Activated CD4-positive, alpha-beta T cell treated with anti-CD3 and anti-CD28 coated beads, Interleukin-2, amount 50 U/mL, for 24 hours (primary cell): ENCODE data around the gene NAT9.

Experiments used
- DNase-seq, 2 donors: peaks; one replicate each; pipeline ENCODE4 v3.0.0-alpha.2; 2020; ENCODE audit warnings: low read depth in 1 of 2, low spot score in 1 of 2

Gene NAT9

DNA sequence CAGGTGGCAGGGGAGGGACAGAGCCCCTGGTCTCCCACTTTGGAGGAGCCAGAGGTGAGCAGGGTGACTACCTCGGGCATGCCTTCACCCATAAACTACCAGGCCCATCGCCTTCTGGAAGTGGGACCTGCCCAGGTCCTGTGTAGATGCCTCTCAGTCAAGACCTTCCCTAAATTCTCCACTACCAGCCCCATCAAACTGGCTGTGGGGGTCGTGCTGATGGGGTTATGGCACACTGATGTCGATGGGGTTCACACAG is 44.9 kb downstream of the NAT9 start:
- DNase-seq: no peak

DNA sequence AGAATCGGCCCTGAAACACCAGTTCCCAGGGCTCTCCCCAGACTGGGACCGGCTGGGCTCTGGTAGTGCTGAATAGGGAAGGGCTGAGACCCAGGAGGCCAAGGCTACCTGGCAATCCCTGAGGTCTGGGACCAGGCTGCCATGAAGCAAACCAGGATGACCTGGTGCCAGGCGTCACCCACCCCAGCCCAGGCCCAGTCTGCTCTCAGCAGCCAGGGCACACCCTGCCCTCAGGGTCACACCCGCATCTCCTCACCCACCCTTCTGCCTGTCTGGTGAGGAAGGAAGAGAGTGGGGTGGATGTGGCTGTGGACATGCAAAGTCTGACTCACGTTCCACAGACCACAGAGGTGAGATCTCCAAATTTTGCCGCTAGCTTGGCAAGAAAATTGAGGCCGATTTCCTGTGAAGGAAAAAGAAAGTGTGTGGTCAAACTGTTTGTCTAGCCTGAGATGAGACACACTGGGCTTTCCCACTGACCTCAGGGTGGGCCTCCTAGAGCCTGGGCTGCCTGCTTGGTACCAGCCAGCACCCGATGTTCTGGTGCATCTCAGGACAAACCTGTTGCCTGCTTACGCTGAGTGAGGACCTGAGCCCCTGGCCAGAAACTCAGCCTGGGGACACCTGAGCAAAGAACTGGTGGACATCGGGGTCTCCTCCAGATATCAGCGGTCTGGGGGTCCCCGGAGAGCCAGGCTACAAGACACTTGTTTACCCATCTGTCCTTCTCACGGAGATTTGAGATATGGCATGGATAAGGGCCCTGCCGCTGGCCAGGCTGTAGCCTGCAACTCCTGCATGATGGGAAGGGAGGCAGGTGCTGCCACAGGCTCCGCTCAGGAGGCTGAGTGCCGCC is 45.4 kb downstream of the NAT9 start:
- no peak for DNase-seq

DNA sequence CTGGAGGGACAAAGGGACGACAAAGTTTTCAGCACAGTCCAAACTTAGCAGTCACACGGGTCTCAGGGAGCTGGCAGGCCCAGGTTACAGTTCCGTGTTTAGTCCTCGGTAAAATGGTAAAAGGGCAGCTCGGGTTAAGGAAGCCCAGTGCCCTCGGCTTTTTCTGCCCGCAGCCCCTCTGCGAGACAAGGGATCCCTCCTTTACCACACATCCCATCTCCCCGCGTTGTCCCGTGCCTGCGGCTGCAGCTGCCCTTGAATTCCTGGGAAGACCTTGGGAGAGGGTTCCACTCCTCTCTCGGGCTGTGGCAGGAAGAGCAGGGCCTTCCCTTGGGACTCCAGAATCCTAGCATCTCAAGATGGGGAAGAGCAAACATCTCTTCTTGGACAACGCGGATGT is 46.3 kb downstream of the NAT9 start:
- no peak for DNase-seq

DNA sequence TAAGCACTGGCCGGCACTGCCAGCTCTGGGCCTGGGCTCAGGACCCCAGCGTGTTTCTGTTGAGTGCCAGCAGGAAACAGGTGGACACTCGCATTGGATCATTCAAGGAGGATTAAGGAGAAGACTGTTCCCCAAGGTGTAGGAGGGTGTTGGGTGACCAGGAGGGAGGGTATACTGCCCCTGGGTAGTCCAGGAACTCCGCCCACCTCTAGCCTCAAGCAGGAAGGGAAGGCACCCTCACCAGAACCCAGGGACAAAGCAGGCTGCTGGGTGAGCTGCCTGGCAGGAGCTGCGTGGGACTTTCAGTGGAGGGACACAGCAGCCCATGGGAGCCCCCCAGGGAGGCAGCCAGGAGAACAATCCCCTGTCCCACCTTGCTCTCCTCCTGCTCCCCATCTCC is 46.8 kb downstream of the NAT9 start:
- no peak for DNase-seq

DNA sequence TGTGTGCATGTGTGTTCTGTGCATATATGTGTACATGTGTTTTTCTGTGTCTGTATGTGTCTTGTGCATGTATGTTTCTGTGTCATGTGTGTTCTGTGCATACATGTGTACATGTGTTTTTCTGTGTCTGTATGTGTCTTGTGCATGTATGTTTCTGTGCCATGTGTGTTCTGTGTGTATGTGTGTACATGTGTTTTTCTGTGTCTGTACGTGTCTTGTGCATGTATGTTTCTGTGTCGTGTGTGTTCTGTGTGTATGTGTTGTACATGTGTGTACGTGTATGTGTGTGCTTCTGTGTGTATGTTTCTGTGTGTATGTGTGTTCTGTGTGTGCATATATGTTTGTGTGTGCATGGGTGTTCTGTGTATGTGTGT is 47.5 kb downstream of the NAT9 start:
- no peak for DNase-seq

DNA sequence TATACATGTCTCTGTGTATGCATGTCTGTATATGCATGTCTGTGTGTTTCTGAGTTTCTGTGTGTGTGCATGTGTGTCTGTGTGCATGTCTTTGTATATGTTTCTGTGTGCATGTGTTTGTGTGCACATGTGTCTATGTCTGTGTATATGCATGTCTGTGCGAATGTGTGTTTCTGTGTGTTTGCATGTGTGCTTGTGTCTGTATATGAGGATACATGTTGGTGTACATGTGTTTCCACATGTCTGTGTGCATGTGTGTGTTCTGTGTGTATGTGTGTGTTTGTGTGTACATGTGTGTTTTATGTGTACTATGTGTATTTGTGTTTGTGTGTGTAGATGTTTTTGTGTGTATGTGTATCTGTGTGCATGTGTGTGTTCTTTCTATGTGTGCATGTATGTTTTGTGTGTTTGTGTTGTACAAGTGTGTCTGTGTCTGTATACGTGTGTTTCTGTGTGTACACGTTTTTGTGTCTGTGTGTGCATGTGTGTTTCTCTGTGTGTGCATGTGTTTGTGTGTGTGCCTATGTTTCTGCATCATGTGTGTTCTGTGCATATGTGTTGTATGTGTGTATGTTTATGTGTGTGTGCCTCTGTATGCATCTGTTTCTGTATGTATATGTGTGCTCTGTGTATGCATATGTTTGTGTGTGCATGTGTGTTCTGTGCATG is 48.0 kb downstream of the NAT9 start:
- DNase-seq: no peak

DNA sequence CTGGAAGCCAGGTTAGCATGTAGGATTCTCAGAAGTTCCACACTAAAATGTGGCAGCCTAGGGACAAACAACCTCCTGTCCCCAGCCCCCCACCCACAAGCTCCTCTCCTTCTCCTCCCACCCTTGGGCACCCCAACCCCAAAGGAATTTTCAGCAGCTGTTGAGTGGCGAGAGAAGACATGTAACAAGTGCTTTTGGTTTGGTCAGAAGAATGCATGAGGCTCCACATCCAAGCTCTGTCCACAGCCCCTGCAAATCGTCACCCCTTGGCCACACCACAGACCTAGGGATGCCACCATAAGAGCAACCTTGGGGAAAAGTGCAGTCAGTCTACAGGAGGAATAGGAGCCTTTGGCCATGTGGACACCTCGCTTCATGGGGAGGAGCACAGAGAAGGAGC is 51.0 kb downstream of the NAT9 start:
- no peak for DNase-seq

DNA sequence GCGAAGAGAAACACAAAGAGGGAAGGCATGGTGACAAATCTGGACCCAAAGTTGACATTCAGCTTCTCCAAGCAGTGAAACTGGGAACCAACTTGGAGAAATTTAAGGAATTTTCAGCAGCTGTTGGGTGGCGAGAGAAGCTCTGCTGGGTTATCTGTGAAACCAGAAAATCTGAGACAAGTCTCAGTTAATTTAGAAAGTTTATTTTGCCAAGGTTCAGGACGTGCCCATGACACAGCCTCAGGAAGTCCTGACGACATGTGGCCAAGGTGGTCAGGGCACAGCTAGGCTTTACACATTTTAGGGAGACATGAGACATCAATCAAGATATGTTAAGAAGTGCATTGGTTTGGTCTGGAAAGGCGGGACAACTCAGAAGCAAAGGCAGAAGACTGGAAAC is 52.3 kb downstream of the NAT9 start:
- DNase-seq: no peak

DNA sequence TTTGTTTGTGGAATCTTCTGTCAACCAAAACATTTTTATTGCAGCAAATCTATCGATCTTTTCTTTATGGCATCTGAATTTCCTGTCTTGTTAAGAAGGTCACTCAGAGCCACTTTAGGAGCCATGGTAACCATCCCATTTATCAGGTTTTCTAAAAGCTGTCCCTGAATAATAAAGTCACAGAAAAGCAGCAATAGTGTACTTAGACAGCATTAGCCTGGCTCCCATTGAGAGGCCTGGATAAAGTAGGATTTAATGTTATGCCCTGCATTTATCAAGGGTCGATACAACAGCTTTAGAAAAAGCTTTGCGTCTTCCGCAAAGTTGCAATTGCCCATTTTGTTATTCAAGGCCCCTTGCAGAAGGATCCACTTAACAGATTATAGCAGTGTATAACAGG is 53.4 kb downstream of the NAT9 start:
- DNase-seq: no peak
